OCI-LY3 (cell line): Measurements from ENCODE around the gene CNGA1.
"Not testable (repeated sequence)": the region's sequence is repeated elsewhere in the genome, so short reads cannot be mapped to it uniquely, and the experiment has no call there.

Experiments used
- H2AFZ ChIP-seq: fragments of 200-600, 300-600 bp; shearing (Covaris generic); 2 replicates; pipeline ENCODE4 v1.6.0; 2014; ENCODE audit warnings: antibody characterized with exemption, low read depth, low read length
- H3K27ac ChIP-seq: fragments of 200-600, 300-600 bp; sonication (generic); 2 replicates; pipeline ENCODE4 v1.5.1; 2014; ENCODE audit warnings: mild to moderate bottlenecking, low read length, moderate library complexity, mixed read lengths
- H3K27me3 ChIP-seq: fragments of 200-600, 300-600 bp; sonication (generic); 2 replicates; pipeline ENCODE4 v1.6.1; 2014; ENCODE audit warnings: low read depth, low read length, mixed read lengths
- H3K36me3 ChIP-seq: fragments of 200-600, 300-600 bp; sonication (generic); replicated peaks from 2 replicates; pipeline ENCODE3; 2014; ENCODE audit warnings: low read depth, low read length, mixed read lengths
- H3K4me1 ChIP-seq: fragments of 300-600, 200-600 bp; sonication (generic); 2 replicates; pipeline ENCODE4 v1.6.1; 2014; ENCODE audit warnings: low read length, mixed read lengths
- H3K4me2 ChIP-seq: fragments of 200-600, 300-600 bp; sonication (generic); 2 replicates; pipeline ENCODE4 v1.6.1; 2014; ENCODE audit warnings: low read length, mixed read lengths
- H3K4me3 ChIP-seq: fragments of 300-600, 200-600 bp; sonication (generic); 2 replicates; pipeline ENCODE4 v1.5.1; 2014; ENCODE audit warnings: antibody characterized with exemption, mild to moderate bottlenecking, low read length, moderate library complexity
- H3K79me2 ChIP-seq: fragments of 300-600, 200-600 bp; shearing (Covaris generic); 2 replicates; pipeline ENCODE4 v1.6.1; 2014; ENCODE audit warnings: mild to moderate bottlenecking, low read length, mixed read lengths
- H3K9ac ChIP-seq: fragments of 300-600, 200-600 bp; shearing (Covaris generic); 2 replicates; pipeline ENCODE4 v1.6.0; 2014; ENCODE audit warnings: mild to moderate bottlenecking, low read length, moderate library complexity
- H3K9me3 ChIP-seq: fragments of 200-600, 300-600 bp; shearing (Covaris generic); 2 replicates; pipeline ENCODE4 v1.6.1; 2014; ENCODE audit warnings: low read length, mixed read lengths; ENCODE audit not compliant: insufficient read depth
- H4K20me1 ChIP-seq: fragments of 200-600, 300-600 bp; sonication (generic); 2 replicates; pipeline ENCODE4 v1.6.1; 2016; ENCODE audit warnings: low read length, mixed read lengths; ENCODE audit not compliant: insufficient read depth
- EZH2phosphoT487 ChIP-seq: fragments of 200-600 bp; shearing (Covaris generic); IDR thresholded peaks from 2 replicates; pipeline ENCODE4 v1.6.1; 2018; ENCODE audit warnings: antibody characterized with exemption, mixed run types, low read depth
- TF ChIP-seq, protein P1 (sequence below): fragments of 200-600, 300-600 bp; sonication (generic); IDR thresholded peaks from 2 replicates; pipeline ENCODE4 v1.5.1; 2014; ENCODE audit warnings: antibody characterized with exemption, low read length, low read depth

The CNGA1 gene

GRCh38 chr4:47930971-47931804 is 85.3 kb downstream of the CNGA1 start:
- TF ChIP-seq, protein P1, sequence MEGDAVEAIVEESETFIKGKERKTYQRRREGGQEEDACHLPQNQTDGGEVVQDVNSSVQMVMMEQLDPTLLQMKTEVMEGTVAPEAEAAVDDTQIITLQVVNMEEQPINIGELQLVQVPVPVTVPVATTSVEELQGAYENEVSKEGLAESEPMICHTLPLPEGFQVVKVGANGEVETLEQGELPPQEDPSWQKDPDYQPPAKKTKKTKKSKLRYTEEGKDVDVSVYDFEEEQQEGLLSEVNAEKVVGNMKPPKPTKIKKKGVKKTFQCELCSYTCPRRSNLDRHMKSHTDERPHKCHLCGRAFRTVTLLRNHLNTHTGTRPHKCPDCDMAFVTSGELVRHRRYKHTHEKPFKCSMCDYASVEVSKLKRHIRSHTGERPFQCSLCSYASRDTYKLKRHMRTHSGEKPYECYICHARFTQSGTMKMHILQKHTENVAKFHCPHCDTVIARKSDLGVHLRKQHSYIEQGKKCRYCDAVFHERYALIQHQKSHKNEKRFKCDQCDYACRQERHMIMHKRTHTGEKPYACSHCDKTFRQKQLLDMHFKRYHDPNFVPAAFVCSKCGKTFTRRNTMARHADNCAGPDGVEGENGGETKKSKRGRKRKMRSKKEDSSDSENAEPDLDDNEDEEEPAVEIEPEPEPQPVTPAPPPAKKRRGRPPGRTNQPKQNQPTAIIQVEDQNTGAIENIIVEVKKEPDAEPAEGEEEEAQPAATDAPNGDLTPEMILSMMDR, result no peak
- Histone ChIP-seq H3K9ac (no peak overlapping the region), H3K27me3 (no peaks in the 10 kb centered on the region), H3K27ac (no peak overlapping the region), H4K20me1 (no peaks in the 10 kb centered on the region), H2AFZ (no peak overlapping the region), H3K4me3 (no peak overlapping the region), H3K36me3 (no peaks in the 10 kb centered on the region), H3K4me1 (peaks cover 25% of the 10 kb centered on the region), H3K79me2 (no peaks in the 10 kb centered on the region), H3K9me3 (no peaks in the 10 kb centered on the region; the same call in 1 of the 2 replicates), H3K4me2 (no peak overlapping the region)

DNA sequence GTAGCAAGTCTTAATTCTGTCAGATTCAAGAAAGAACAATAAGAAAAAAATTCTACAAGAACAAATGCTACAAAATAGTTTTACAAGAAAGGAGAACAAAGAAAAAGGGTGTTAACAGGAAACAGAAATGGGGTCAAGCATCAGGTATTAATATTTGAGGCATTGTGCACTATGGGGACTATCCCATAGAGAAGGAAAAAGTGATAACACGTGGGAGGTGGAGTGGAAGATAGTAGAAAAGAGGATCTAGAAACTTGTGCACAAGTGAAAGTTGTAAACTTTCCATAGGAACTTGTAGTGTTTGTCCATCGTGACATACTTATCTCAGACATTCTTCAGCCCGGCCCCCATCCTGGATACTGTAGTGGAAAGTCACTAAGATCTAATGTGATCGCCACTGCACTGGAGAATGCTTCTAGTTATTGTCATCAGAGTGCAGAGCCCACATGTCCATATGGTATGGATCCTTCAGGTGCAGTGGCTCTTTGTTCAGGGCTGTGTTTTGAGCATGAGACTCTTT is 86.7 kb downstream of the CNGA1 start:
- Histone ChIP-seq H3K9me3 (no peaks in the 10 kb centered on the region; the same call in 1 of the 2 replicates), H3K4me1 (peaks cover 27% of the 10 kb centered on the region), H3K27me3 (no peaks in the 10 kb centered on the region), H4K20me1 (no peaks in the 10 kb centered on the region), H3K27ac (no peak overlapping the region), H2AFZ (no peak overlapping the region), H3K4me3 (no peak overlapping the region), H3K4me2 (0 out of 2 replicates have a peak overlapping the region, but pooled peaks have one; percentile 4), H3K79me2 (no peaks in the 10 kb centered on the region), H3K36me3 (no peaks in the 10 kb centered on the region), H3K9ac (no peak overlapping the region)
- no peak for TF ChIP-seq EZH2phosphoT487
- TF ChIP-seq, protein P1, result no peak

DNA sequence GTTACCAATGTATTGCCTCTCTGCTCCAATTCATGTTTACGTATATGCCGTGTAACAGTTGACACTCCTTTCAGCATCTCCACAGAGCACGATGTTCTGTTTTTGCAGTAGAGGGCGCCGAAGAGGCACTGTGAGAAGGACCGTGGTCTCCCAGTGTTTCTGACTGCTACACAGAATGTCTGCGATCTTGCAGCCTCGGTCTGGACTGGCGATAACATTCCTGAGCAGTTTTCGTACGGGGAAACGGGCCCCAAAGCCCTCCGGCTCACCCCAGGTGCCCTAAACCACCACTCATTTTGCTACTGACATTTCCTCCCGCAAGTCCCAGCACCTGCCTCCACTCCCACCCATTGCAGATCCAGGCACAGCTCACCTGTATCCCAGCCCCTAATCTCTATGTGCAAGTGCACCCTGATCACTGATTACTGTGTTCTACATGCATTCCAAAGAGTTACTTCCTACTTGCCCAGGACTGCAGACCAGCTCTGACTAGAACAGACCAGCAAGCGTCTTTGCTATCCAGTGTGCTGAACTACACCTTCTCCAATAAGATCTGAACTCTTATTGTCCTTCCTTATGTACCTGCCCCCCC is 89.7 kb downstream of the CNGA1 start:
- H3K4me3 ChIP-seq, result peak overlapping the region; percentile 75

DNA sequence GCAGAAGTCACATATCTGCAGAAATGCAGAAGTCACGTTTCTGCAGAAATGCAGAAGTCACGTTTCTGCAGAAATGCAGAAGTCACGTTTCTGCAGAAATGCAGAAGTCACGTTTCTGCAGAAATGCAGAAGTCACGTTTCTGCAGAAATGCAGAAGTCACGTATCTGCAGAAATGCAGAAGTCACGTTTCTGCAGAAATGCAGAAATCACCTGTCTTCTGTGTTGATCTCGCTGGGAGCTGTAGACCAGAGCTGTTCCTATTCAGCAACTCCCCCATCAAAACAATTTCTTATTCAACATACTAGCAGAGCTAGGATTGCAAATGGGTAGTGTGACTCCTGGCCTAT is 93.2 kb downstream of the CNGA1 start:
- not testable (repeated sequence) for H4K20me1 ChIP-seq, H3K9me3 ChIP-seq, H3K9ac ChIP-seq, H3K79me2 ChIP-seq, H2AFZ ChIP-seq, H3K27me3 ChIP-seq
- peak overlapping the region; percentile 18 for H3K4me2 ChIP-seq
- H3K4me3 ChIP-seq, result peak overlapping the region; percentile 6; the same call in 1 of the 2 replicates
- H3K4me1 ChIP-seq, result peaks cover 35% of the 10 kb centered on the region
- peaks cover 10% of the 10 kb centered on the region for H3K36me3 ChIP-seq
- H3K27ac ChIP-seq, result peak overlapping the region; percentile 78

More for the DNA sequence above, 89.7 kb downstream of the CNGA1 start:
- Histone ChIP-seq H4K20me1 (no peaks in the 10 kb centered on the region), H3K9me3 (peaks cover 10% of the 10 kb centered on the region; the same call in 1 of the 2 replicates), H3K79me2 (no peaks in the 10 kb centered on the region), H3K9ac (peak overlapping the region; percentile 30; the same call in 1 of the 2 replicates), H3K36me3 (peaks cover 10% of the 10 kb centered on the region), H3K4me2 (peak overlapping the region; percentile 85), H3K4me1 (peaks cover 46% of the 10 kb centered on the region), H3K27ac (no peak overlapping the region), H3K27me3 (no peaks in the 10 kb centered on the region), H2AFZ (peak overlapping the region; percentile 81)
- TF ChIP-seq, protein P1, result peak; percentile 86
- no peak for TF ChIP-seq EZH2phosphoT487

- not testable (repeated sequence) for H3K4me2 ChIP-seq, H3K79me2 ChIP-seq, H2AFZ ChIP-seq, H3K9ac ChIP-seq, H3K9me3 ChIP-seq, H3K27me3 ChIP-seq, H4K20me1 ChIP-seq, H3K4me3 ChIP-seq
- Histone ChIP-seq H3K36me3 (peaks cover 10% of the 10 kb centered on the region), H3K27ac (peak overlapping the region; percentile 78), H3K4me1 (peaks cover 35% of the 10 kb centered on the region)
These were observed 93.8 kb downstream of the CNGA1 start for GRCh38 chr4:47922436-47923260.

DNA sequence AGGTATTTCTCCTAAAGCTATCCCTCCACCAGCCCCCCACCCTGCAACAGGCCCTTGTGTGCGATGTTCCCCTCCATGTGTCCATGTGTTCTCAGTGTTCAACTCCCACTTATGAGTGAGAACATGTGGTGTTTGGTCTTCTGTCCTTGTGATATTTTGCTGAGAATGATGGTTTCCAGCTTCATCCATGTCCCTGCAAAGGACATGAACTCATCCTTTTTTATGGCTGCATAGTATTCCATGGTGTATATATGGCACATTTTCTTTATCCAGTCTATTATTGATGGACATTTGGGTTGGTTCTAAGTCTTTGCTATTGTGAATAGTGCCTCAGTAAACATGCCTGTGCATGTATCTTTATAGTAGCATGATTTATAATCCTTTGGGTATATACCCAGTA is 99.3 kb downstream of the CNGA1 start:
- H3K9me3 ChIP-seq, H3K36me3 ChIP-seq, H3K27ac ChIP-seq, H3K27me3 ChIP-seq, H3K4me3 ChIP-seq, H3K4me2 ChIP-seq, H4K20me1 ChIP-seq, H2AFZ ChIP-seq, H3K9ac ChIP-seq: not testable (repeated sequence)
- Histone ChIP-seq H3K4me1 (peaks cover 20% of the 10 kb centered on the region), H3K79me2 (peaks cover 22% of the 10 kb centered on the region)
